AG04449 (cell line): Measurements from ENCODE around the gene BRD3OS.

Experiments
- CTCF ChIA-PET: fragments of 350-600 bp; formaldehyde crosslinking; extraction: SDS; loops from one replicate; lab custom pipeline; 2021; ENCODE audit warnings: antibody characterized with exemption; lab: Yijun Ruan, JAX
- POLR2A ChIA-PET: fragments of 400-600, 350-600 bp; formaldehyde crosslinking; extraction: SDS; loops from one replicate; lab custom pipeline; 2020; ENCODE audit warnings: antibody characterized with exemption, inconsistent platforms; lab: Yijun Ruan, JAX
- DNase-seq: peaks from one replicate; pipeline ENCODE4 v3.0.0-alpha.2; 2010; ENCODE audit warnings: low read depth, low spot score
- H3K4me3 ChIP-seq: 2 replicates; pipeline ENCODE4 v1.5.1; 2011; ENCODE audit warnings: low read depth, mild to moderate bottlenecking, control low read depth, low read length
- TF ChIP-seq, protein P1 (sequence below): IDR thresholded peaks from one replicate; pipeline ENCODE4 v1.5.1; 2011; ENCODE audit warnings: mild to moderate bottlenecking, moderate library complexity, low read length, control low read depth, inconsistent platforms; ENCODE audit not compliant: insufficient read depth; ENCODE audit errors: missing control alignments

BRD3OS gene

DNA sequence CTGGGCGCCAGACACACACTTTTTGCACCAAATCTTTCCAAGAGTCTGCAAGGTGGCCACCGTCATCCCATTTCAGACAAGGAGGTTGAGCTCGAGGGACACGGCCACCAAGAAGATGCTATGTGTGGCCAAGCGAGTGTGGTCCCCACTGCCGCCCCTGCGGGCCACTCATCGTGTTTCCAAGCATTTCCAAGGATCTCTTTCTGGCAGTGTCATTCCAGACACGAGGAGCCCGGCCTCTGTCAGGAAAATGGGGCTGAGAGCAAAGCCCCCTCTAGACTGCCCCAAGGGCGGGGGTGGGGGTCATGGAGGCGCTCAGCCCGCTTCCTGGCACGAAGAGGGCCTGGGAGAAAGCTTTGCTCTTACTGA is 43.7 kb upstream of the BRD3OS start:
- no peak for DNase-seq
- H3K4me3 ChIP-seq, result no peak overlapping the region
- TF ChIP-seq, protein P1, sequence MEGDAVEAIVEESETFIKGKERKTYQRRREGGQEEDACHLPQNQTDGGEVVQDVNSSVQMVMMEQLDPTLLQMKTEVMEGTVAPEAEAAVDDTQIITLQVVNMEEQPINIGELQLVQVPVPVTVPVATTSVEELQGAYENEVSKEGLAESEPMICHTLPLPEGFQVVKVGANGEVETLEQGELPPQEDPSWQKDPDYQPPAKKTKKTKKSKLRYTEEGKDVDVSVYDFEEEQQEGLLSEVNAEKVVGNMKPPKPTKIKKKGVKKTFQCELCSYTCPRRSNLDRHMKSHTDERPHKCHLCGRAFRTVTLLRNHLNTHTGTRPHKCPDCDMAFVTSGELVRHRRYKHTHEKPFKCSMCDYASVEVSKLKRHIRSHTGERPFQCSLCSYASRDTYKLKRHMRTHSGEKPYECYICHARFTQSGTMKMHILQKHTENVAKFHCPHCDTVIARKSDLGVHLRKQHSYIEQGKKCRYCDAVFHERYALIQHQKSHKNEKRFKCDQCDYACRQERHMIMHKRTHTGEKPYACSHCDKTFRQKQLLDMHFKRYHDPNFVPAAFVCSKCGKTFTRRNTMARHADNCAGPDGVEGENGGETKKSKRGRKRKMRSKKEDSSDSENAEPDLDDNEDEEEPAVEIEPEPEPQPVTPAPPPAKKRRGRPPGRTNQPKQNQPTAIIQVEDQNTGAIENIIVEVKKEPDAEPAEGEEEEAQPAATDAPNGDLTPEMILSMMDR, result no peak
- CTCF ChIA-PET, result interaction anchor here (1.6 to 1.8 kb wide), 2 partner anchors 12 to 13 kb away, joined by 4 to 5 read pairs; no protein-coding TSS in a partner anchor
- POLR2A ChIA-PET, result no interaction called here

DNA sequence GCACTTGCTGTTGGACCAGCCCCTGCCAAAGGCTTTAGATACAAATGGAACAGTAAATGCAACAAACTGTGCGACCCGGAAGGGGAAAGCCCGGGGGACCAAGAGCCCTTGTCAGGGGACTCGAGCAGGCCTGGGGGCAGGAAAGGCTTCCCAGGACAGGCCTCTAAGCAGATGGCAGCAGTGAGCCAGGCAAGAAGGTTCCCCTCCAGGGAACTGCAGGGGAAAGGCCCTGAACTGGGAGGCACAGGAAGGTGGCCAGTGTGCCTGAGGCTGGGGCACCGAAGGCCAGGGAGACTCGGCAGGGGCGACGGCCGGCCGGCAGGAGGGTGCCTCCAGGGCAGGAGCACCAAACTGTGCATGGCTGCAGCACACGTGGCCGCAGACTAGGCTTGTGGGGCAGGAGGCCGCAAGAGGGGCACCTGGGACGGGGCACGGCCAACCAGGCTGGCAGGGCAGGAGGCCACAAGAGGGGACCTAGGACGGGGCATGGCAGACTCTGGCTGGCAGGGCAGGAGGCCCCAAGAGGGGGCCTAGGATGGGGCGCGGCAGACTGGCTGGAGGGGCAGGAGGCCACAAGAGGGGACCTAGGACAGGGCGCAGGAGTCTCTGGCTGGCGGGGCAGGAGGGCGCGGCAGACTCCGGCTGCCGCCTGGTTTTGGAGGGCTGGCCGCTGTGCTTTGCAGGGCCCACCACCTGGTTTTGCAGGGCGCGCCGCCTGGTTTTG is 43.2 kb upstream of the BRD3OS start:
- POLR2A ChIA-PET, result no interaction called here
- TF ChIP-seq, protein P1, result no peak
- DNase-seq, result no peak
- no peak overlapping the region for H3K4me3 ChIP-seq
- CTCF ChIA-PET, result interaction anchor here (1.8 kb wide), 1 partner anchor 12 kb away, joined by 5 read pairs; no protein-coding TSS in a partner anchor

DNA sequence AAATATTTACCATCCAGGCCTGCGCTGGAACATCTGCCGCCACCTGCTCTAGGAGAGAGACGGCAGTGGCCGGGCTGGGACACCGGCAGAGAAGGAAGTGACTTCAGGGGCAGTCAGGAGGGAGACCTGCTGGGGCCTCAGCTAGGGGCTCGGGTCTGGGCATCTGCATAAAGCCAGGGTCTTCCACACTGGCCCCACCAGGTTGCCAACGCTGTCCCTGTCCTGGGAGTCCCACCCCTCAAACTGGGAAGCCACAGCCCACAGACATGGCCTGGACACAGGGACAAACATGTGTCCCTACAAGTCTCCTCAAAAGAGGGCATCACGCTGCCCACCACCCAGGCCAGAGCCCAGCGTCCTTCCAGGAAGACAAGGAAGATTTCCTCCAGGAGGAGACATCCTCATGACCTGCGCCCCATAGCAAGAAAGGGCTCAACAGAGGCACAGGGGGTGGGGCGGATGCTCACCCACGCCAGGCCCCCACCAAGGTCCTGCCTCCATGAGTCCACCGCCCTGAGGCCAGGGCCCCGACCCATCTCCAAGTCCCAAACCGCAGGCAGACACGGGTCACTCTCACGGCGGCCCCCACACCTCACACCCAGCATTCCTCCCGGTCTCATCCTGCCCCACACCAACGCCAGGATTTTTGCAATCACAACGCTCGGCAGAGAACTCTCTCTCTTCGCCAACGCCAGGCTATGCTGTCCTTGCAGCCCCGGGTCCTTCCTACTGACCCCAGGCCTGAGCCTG is 42.1 kb upstream of the BRD3OS start:
- no peak overlapping the region for H3K4me3 ChIP-seq
- TF ChIP-seq, protein P1, result no peak
- CTCF ChIA-PET, result interaction anchor here (1.8 kb wide), 1 partner anchor 11 kb away, joined by 5 read pairs; no protein-coding TSS in a partner anchor
- POLR2A ChIA-PET, result no interaction called here
- no peak for DNase-seq

DNA sequence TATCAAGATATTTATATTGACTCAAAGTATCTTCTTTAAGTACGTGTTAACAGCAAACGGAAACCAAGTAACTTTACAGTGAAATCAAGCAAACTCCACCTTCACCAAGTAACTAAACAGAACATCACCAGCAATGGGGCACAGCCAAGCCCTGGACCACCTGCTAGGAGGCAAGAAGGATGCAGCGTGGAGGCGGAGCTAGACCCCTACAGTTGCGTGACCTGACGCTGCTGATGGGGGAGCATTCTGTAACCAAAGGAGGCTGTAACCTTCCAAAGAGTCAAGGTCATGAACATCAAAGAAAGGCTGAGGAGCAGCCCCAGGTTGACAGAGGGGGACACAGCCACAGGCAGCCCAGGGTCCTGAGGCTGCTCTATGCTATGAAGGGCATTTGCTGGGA is 39.2 kb upstream of the BRD3OS start:
- ChIA-PET CTCF (no interaction called here), POLR2A (no interaction called here)
- TF ChIP-seq, protein P1, result no peak
- DNase-seq, result no peak
- no peak overlapping the region for H3K4me3 ChIP-seq

DNA sequence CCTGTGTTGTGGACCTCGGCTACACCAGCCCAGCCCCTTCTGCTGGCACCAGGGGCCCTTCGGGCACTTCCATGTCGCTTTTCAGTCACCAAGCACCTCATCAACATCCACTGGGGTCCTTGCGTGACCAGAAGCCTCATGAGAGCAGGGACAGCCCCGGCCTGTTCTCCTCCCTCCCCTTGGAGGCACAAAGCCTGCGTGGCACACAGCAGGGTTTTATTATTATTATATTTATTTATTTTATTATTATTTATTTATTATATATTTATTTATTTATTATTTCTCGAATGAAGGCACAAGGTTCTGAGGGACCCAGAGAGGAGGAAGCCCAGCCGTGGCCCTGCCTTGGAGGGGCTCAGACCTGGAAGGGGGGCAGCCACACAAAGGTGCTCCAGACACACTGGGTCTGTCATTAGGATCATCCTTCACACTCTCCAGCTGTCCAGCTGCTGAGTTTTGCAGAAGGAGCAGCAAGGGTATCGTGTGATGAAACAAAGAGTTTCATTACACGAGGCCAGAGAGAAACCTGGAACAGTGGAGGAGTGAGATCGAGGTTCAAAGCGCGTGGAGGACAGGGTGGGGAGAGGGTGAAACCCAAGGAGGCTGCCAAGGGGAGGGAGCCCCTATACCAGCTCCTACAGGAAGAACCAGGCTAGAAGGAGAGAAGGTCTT is 38.4 kb upstream of the BRD3OS start:
- TF ChIP-seq, protein P1, result no peak
- DNase-seq, result no peak
- POLR2A ChIA-PET, result no interaction called here
- CTCF ChIA-PET, result interaction anchor here (2.6 kb wide), 1 partner anchor 205 kb away, joined by 10 read pairs; no protein-coding TSS in a partner anchor
- H3K4me3 ChIP-seq, result no peak overlapping the region

DNA sequence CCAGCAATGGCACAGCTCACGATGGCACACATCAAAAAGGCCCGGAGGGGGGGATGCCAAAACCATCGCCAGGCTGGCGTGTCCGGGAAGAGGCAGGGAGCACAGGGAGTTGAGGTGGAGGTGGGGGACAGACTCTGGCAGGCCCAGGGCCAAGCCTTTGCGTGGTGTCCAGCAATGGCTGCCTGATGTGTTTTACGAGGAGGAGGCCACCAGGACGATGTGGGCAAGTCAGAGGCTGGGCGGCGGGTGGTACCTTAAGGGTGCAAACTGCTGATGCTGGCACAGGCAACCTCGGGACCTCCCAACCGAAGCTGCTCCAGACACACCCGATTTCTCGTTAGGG is 37.9 kb upstream of the BRD3OS start:
- ChIA-PET POLR2A (no interaction called here), CTCF (interaction anchor here (2.6 kb wide), 1 partner anchor 205 kb away, joined by 10 read pairs; no protein-coding TSS in a partner anchor)
- TF ChIP-seq, protein P1, result no peak
- H3K4me3 ChIP-seq, result no peak overlapping the region
- DNase-seq, result no peak
